ENCODE data around the gene PIP4K2B.
A peak's percentile ranks its signal among the peaks of the same experiment; 100 is the strongest.
"Not testable (repeated sequence)": the region's sequence is repeated elsewhere in the genome, so short reads cannot be mapped to it uniquely, and the experiment has no call there.

The PIP4K2B gene

GRCh38 chr17:38730526-38731379 lies 68.6 kb downstream of the PIP4K2B start:
- no peak for DNase-seq (ENCODE audit: low read depth)

GRCh38 chr17:38729886-38730525 lies 69.3 kb downstream of the PIP4K2B start, which contains the start of gene CISD3:
CISD3 (plus strand) TSS chr17:38730341; CDS start chr17:38730359, 18 bp downstream.
- DNase-seq (ENCODE audit: low read depth) = peak; percentile 72

- no peak for DNase-seq (ENCODE audit: low read depth)
Measured at GRCh38 chr17:38729368-38729885, 69.9 kb downstream of the PIP4K2B start.

GRCh38 chr17:38728290-38728831 lies 71.0 kb downstream of the PIP4K2B start:
- no peak for DNase-seq (ENCODE audit: low read depth)

GRCh38 chr17:38727736-38728135 lies 71.6 kb downstream of the PIP4K2B start:
- DNase-seq (ENCODE audit: low read depth) = no peak

- not testable (repeated sequence) for DNase-seq (ENCODE audit: low read depth)
Measured at GRCh38 chr17:38726145-38726544, 73.2 kb downstream of the PIP4K2B start.

- DNase-seq (ENCODE audit: low read depth) = no peak
Measured at GRCh38 chr17:38725066-38725465, 74.3 kb downstream of the PIP4K2B start.

- no peak for DNase-seq (ENCODE audit: low read depth)
Measured at GRCh38 chr17:38724337-38724988, 74.9 kb downstream of the PIP4K2B start.

- DNase-seq (ENCODE audit: low read depth) = no peak
Measured at GRCh38 chr17:38721802-38722201, 77.6 kb downstream of the PIP4K2B start.

GRCh38 chr17:38720941-38721340 lies 78.4 kb downstream of the PIP4K2B start:
- DNase-seq (ENCODE audit: low read depth) = no peak

- DNase-seq (ENCODE audit: low read depth) = no peak
Measured at GRCh38 chr17:38719943-38720641, 79.3 kb downstream of the PIP4K2B start.

- no peak for DNase-seq (ENCODE audit: low read depth)
Measured at GRCh38 chr17:38719289-38719942, 79.9 kb downstream of the PIP4K2B start.

- no peak for DNase-seq (ENCODE audit: low read depth)
Measured at GRCh38 chr17:38717139-38717745, 82.1 kb downstream of the PIP4K2B start.

- DNase-seq (ENCODE audit: low read depth) = no peak
Measured at GRCh38 chr17:38716368-38717005, 82.9 kb downstream of the PIP4K2B start.

Data from fibroblast of the conjunctiva (primary cell).